HepG2 (cell line): ENCODE results near the gene GABBR2.

Experiments
- POLR2AphosphoS5 ChIP-seq: IDR thresholded peaks from 2 replicates; pipeline ENCODE4 v1.6.1; 2012; ENCODE audit warnings: low read depth, low read length
- SMARCC2 ChIP-seq: fragments of 450-650 bp; IDR thresholded peaks from 2 replicates; pipeline ENCODE4 v1.6.1; 2017; ENCODE audit warnings: antibody characterized with exemption, mild to moderate bottlenecking
- ZFX ChIP-seq: sonication (generic); formaldehyde crosslinking; IDR thresholded peaks from 2 replicates; pipeline ENCODE4 v1.4.0; 2020; ENCODE audit warnings: mild to moderate bottlenecking, low read depth, missing genetic modification reagents, moderate library complexity
- ZNF850 ChIP-seq: sonication (generic); formaldehyde crosslinking; conservative IDR thresholded peaks from 2 replicates; pipeline ENCODE4 v1.9.0; 2021; ENCODE audit warnings: mild to moderate bottlenecking, missing genetic modification reagents
- TF ChIP-seq, protein P1 (sequence below): sonication (generic); formaldehyde crosslinking; IDR thresholded peaks from 2 replicates; pipeline ENCODE4 v1.5.1; 2020; ENCODE audit warnings: missing genetic modification reagents, mild to moderate bottlenecking, borderline replicate concordance
- TF ChIP-seq, protein P2 (sequence below): sonication (generic); formaldehyde crosslinking; IDR thresholded peaks from 2 replicates; pipeline ENCODE4 v1.5.0; 2020; ENCODE audit warnings: mild to moderate bottlenecking, low read depth, missing genetic modification reagents, borderline replicate concordance

DNA sequence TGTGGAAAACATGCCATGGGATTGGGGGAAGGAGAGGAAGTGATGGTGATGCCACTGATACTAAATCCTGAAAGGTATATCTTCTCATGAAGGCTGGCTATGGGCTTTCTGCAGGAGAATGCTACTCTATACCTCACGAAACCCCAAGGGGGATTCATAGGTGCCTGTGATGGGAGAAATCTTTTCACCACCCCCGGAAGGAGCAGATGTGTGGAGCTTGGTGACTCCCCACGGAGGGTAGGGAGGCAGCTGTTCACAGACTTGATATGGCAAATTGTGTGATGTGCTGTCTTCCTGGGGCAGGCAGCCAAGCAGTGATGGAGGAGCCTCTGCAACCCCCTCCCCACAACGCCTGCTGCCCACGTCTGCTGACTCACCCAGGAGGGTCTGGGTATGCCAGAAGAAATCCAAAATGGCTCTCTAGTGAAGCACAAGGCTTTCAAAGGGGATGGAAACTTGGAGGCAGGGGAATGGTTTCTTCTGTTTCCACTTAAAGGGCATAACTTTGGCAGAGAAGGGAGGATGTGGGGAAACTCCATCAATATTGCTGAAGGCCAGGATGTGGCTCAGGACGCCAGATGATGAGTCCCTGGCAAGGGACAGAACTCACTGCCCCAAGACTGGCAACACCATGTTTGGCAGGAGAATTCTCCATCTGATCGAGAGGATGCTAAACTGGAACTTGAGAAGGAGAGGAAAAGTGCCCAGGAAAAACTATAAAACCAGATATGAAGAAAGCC is 188.3 kb downstream of the GABBR2 start:
- TF ChIP-seq, protein P1, sequence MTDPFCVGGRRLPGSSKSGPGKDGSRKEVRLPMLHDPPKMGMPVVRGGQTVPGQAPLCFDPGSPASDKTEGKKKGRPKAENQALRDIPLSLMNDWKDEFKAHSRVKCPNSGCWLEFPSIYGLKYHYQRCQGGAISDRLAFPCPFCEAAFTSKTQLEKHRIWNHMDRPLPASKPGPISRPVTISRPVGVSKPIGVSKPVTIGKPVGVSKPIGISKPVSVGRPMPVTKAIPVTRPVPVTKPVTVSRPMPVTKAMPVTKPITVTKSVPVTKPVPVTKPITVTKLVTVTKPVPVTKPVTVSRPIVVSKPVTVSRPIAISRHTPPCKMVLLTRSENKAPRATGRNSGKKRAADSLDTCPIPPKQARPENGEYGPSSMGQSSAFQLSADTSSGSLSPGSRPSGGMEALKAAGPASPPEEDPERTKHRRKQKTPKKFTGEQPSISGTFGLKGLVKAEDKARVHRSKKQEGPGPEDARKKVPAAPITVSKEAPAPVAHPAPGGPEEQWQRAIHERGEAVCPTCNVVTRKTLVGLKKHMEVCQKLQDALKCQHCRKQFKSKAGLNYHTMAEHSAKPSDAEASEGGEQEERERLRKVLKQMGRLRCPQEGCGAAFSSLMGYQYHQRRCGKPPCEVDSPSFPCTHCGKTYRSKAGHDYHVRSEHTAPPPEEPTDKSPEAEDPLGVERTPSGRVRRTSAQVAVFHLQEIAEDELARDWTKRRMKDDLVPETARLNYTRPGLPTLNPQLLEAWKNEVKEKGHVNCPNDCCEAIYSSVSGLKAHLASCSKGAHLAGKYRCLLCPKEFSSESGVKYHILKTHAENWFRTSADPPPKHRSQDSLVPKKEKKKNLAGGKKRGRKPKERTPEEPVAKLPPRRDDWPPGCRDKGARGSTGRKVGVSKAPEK: no peak
- TF ChIP-seq, protein P2, sequence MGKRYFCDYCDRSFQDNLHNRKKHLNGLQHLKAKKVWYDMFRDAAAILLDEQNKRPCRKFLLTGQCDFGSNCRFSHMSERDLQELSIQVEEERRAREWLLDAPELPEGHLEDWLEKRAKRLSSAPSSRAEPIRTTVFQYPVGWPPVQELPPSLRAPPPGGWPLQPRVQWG (CRISPR knock-in tag): no peak
- TF ChIP-seq SMARCC2 (no peak), POLR2AphosphoS5 (no peak), ZNF850 (no peak), ZFX (no peak)
